Ishikawa (cell line): ENCODE measurements around the gene DYNLL2.

Experiments used
- EGR1 ChIP-seq: IDR thresholded peaks from 2 replicates; pipeline ENCODE4 v1.6.1; 2012
- MAX ChIP-seq: IDR thresholded peaks from 2 replicates; pipeline ENCODE4 v1.6.1; 2012
- NFIC ChIP-seq: IDR thresholded peaks from 2 replicates; pipeline ENCODE4 v1.6.1; 2012
- RAD21 ChIP-seq: IDR thresholded peaks from 2 replicates; pipeline ENCODE4 v1.6.1; 2012; ENCODE audit warnings: low read depth
- REST ChIP-seq: IDR thresholded peaks from 2 replicates; pipeline ENCODE4 v1.6.1; 2012; ENCODE audit warnings: low read depth, mild to moderate bottlenecking
- TAF1 ChIP-seq: IDR thresholded peaks from 2 replicates; pipeline ENCODE4 v1.6.1; 2012; ENCODE audit warnings: low read depth, mild to moderate bottlenecking
- TEAD4 ChIP-seq: IDR thresholded peaks from 2 replicates; pipeline ENCODE4 v1.6.1; 2012
- YY1 ChIP-seq: IDR thresholded peaks from 2 replicates; pipeline ENCODE4 v1.6.1; 2012; ENCODE audit warnings: low read depth
- ZBTB7A ChIP-seq: IDR thresholded peaks from 2 replicates; pipeline ENCODE4 v1.6.1; 2012; ENCODE audit warnings: low read depth

- no peak for TF ChIP-seq YY1
- TF ChIP-seq TAF1 = no peak
- no peak for TF ChIP-seq NFIC
- no peak for TF ChIP-seq TEAD4
- no peak for TF ChIP-seq ZBTB7A
- no peak for TF ChIP-seq MAX
- no peak for TF ChIP-seq REST
- no peak for TF ChIP-seq EGR1
- no peak for TF ChIP-seq RAD21
Measured at GRCh38 chr17:58105093-58105492, 21.9 kb downstream of the DYNLL2 start.
